ENCODE results near the gene TDRD9.

Gene TDRD9, protein sequence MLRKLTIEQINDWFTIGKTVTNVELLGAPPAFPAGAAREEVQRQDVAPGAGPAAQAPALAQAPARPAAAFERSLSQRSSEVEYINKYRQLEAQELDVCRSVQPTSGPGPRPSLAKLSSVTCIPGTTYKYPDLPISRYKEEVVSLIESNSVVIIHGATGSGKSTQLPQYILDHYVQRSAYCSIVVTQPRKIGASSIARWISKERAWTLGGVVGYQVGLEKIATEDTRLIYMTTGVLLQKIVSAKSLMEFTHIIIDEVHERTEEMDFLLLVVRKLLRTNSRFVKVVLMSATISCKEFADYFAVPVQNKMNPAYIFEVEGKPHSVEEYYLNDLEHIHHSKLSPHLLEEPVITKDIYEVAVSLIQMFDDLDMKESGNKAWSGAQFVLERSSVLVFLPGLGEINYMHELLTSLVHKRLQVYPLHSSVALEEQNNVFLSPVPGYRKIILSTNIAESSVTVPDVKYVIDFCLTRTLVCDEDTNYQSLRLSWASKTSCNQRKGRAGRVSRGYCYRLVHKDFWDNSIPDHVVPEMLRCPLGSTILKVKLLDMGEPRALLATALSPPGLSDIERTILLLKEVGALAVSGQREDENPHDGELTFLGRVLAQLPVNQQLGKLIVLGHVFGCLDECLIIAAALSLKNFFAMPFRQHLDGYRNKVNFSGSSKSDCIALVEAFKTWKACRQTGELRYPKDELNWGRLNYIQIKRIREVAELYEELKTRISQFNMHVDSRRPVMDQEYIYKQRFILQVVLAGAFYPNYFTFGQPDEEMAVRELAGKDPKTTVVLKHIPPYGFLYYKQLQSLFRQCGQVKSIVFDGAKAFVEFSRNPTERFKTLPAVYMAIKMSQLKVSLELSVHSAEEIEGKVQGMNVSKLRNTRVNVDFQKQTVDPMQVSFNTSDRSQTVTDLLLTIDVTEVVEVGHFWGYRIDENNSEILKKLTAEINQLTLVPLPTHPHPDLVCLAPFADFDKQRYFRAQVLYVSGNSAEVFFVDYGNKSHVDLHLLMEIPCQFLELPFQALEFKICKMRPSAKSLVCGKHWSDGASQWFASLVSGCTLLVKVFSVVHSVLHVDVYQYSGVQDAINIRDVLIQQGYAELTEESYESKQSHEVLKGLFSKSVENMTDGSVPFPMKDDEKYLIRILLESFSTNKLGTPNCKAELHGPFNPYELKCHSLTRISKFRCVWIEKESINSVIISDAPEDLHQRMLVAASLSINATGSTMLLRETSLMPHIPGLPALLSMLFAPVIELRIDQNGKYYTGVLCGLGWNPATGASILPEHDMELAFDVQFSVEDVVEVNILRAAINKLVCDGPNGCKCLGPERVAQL (N-terminal part only)

DNA sequence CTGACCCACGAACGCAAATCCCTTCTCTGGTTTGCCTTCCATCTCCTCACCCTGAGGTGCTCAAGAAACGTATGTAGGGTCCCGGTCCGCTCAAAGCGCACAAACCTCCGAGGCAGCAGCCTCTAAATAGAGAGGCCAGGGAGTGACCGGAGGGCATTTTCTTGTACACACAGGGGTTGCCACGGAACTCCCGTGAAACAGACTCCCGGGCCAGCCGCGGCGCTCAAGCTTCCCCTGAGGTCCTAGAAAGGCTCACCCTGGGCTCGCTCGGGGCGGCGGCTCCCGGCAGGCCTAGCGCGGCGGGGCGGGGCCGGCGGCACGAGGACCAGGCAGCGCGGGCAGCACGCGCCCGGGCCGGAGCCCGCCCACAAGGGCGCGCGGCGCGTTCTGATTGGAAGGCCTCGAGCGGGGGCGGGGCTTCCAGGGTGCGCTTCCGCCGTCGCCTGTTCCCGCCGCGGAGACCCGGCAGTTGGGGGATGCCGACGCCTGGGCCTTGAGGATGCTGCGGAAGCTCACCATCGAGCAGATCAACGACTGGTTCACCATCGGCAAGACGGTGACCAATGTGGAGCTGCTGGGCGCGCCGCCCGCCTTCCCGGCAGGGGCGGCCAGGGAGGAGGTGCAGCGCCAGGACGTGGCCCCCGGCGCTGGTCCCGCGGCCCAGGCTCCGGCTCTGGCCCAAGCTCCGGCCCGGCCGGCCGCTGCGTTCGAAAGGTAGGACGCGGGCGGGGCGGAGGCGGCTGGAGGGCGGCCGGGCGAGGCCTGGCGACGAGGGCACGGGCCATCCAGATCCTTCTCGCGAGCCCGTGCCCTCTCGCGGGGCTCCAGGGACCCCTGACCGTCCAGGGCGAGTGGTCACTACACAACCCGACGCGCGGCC lies at the start of gene TDRD9:
TDRD9 (plus strand) TSS at position 446 of the 880 bp plus-strand sequence; CDS start at position 500, 54 bp downstream.
- no peak for TF ChIP-seq CTCF (IDR thresholded peaks at IDR 0.05)
- TF ChIP-seq ZFX (IDR thresholded peaks at IDR 0.05; ENCODE audit: borderline replicate concordance): no peak

DNA sequence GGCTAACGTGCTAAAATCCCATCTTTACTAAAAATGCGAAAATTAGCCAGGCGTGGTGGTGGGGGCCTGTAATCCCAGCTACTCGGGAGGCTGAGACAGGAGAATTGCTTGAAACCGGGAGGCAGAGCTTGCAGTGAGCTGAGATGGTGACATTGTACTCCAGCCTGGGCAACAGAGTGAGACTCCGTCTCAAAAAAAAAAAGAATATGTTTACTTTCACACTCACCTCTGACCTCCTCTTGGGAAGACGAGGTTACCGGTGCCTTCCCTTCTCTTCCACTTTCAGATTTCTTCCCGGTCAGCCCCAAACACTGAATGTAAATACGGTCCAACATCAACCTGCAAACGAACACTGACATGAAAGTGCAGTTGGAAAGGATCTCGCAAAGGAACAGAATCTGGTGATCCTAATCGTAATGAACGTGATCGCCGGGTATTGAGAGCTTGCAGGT lies 49.1 kb upstream of the TDRD9 start:
- H3K27ac ChIP-seq: peak overlapping the region; percentile 100
- no peak for TF ChIP-seq CTCF (IDR thresholded peaks at IDR 0.05)
- TF ChIP-seq ZFX (IDR thresholded peaks at IDR 0.05; ENCODE audit: borderline replicate concordance): no peak

More for the DNA sequence above, at the start of gene TDRD9:
- H3K27ac ChIP-seq: no peak within 1 kb of the TSS

GRCh38 chr14:103879570-103880347 lies 48.5 kb upstream of the TDRD9 start:
- TF ChIP-seq ZFX (IDR thresholded peaks at IDR 0.05; ENCODE audit: borderline replicate concordance) (no peak), CTCF (IDR thresholded peaks at IDR 0.05) (no peak)
- peak overlapping the region; percentile 100 for H3K27ac ChIP-seq

- H3K27ac ChIP-seq: peak overlapping the region; percentile 100
Observed at GRCh38 chr14:103880348-103881267, 47.6 kb upstream of the TDRD9 start.

More at GRCh38 chr14:103880348-103881267, 47.6 kb upstream of the TDRD9 start:
- TF ChIP-seq ZFX (IDR thresholded peaks at IDR 0.05; ENCODE audit: borderline replicate concordance): no peak
- no peak for TF ChIP-seq CTCF (IDR thresholded peaks at IDR 0.05)
